GM12878 (cell line): ENCODE measurements around the gene XRRA1. TPM values are rescaled to one million over a fixed set of nuclear protein-coding genes. Genes with fewer than 3 reads are reported as not detected.

Experiments used
- ATAC-seq: fragments of 200-7000 bp; cut with Tn5 transposase; 3 replicates; pipeline ENCODE4 v1.9.1; 2020; ENCODE audit warnings: mild to moderate bottlenecking, moderate library complexity
- BruUV-seq: library from RNA; stranded (reverse); fragments of 400-500 nt; replicated peaks from 2 replicates; lab custom pipeline; 2021; lab: Mats Ljungman, UMichigan
- CTCF ChIA-PET: fragments of 300-600 bp; sonication (Branson Sonifier 250); formaldehyde crosslinking; extraction: SDS; loops from one replicate; lab custom pipeline; 2021; ENCODE audit warnings: inconsistent platforms; lab: Yijun Ruan, JAX
- POLR2A ChIA-PET: fragments of 350-600 bp; formaldehyde crosslinking; extraction: SDS; loops from one replicate; lab custom pipeline; 2021; ENCODE audit warnings: inconsistent platforms; lab: Charles Lee
- RAD21 ChIA-PET: fragments of 300-600 bp; sonication (Branson Sonifier 250); formaldehyde crosslinking; loops from one replicate; lab custom pipeline; 2023; ENCODE audit warnings: antibody characterized with exemption; ENCODE audit not compliant: unreplicated experiment; lab: Charles Lee
- SMC1A ChIA-PET: fragments of 300-600 bp; sonication (Branson Sonifier 250); formaldehyde crosslinking; loops from one replicate; lab custom pipeline; 2023; ENCODE audit not compliant: unreplicated experiment, uncharacterized antibody; lab: Charles Lee
- DNase-seq: peaks from one replicate; pipeline ENCODE4 v3.0.0-alpha.2; 2011; ENCODE audit warnings: low read depth, low spot score
- FAIRE-seq: peaks from 3 replicates; lab custom pipeline; 2011; peaks lifted over from hg19 to GRCh38; lab: Jason Lieb, UNC
- H2AFZ ChIP-seq: 2 replicates; pipeline ENCODE4 v1.6.0; 2011; ENCODE audit warnings: low read depth, low read length, control low read depth; ENCODE audit not compliant: control insufficient read depth
- H3K27ac ChIP-seq: 2 replicates; pipeline ENCODE4 v1.5.1; 2011; ENCODE audit warnings: control low read depth; ENCODE audit not compliant: control insufficient read depth, insufficient read depth
- H3K27me3 ChIP-seq, 2 experiments: replicated peaks in 1 of 2; 2 replicates each; pipeline versions ENCODE4 v1.6.0 to v1.6.1; 2011; ENCODE audit warnings: low read length in 1 of 2; ENCODE audit not compliant: control insufficient read depth in 2 of 2, insufficient read depth in 2 of 2
- H3K36me3 ChIP-seq, 2 experiments: 2 replicates each; pipeline ENCODE4 v1.5.1; 2011; ENCODE audit warnings: low read length in 1 of 2; ENCODE audit not compliant: control insufficient read depth in 2 of 2, insufficient read depth in 2 of 2
- H3K4me1 ChIP-seq: 2 replicates; pipeline ENCODE4 v1.6.1; 2011; ENCODE audit warnings: mild to moderate bottlenecking, low read length, moderate library complexity, mixed read lengths; ENCODE audit not compliant: control insufficient read depth, insufficient read depth
- H3K4me2 ChIP-seq: 2 replicates; pipeline ENCODE4 v1.6.0; 2011; ENCODE audit warnings: control low read depth; ENCODE audit not compliant: control insufficient read depth, insufficient read depth
- H3K4me3 ChIP-seq: fragments of 200-600 bp; sonication (generic); 2 replicates; pipeline ENCODE4 v1.5.1; 2016
- H3K79me2 ChIP-seq: 2 replicates; pipeline ENCODE4 v1.6.0; 2011; ENCODE audit warnings: low read length; ENCODE audit not compliant: control insufficient read depth, insufficient read depth
- H3K9ac ChIP-seq: 2 replicates; pipeline ENCODE4 v1.8.0; 2011; ENCODE audit warnings: low read length, control low read depth, mixed read lengths; ENCODE audit not compliant: control insufficient read depth, insufficient read depth
- H3K9me3 ChIP-seq: replicated peaks from 3 replicates; pipeline ENCODE4 v1.5.1; 2011; ENCODE audit warnings: mild to moderate bottlenecking, low read length; ENCODE audit not compliant: control insufficient read depth, insufficient read depth
- H4K20me1 ChIP-seq: 2 replicates; pipeline ENCODE4 v1.6.0; 2011; ENCODE audit not compliant: control insufficient read depth, insufficient read depth
- RUNX3 ChIP-seq: IDR thresholded peaks from 2 replicates; pipeline ENCODE4 v1.6.1; 2012; ENCODE audit warnings: low read length, inconsistent platforms
- WGBS: methylation state at CpG from one replicate; pipeline ENCODE4 v1.1.6; 2016; ENCODE audit warnings: low lambda C conversion rate; ENCODE audit not compliant: insufficient replicate concordance, insufficient coverage; ENCODE audit errors: missing lambda C conversion rate; 5-methylcytosine and 5-hydroxymethylcytosine counted together
- in situ Hi-C: fragments of 300-500 bp; cut with MboI; formaldehyde crosslinking; loops from 9 replicates; pipeline ENCODE4 v1.14.3; 2018; ENCODE audit warnings: mixed read lengths
- intact Hi-C: fragments of 100-400 bp; cut with micrococcal nuclease; formaldehyde crosslinking; loops from one replicate; pipeline ENCODE4 v1.14.2; 2022; ENCODE audit not compliant: unreplicated experiment
- polyA plus RNA-seq, 11 experiments: library from polyadenylated mRNA; depleted of rRNA in 4 of 11; unstranded in 6 of 11; stranded (reverse) in 5 of 11; fragments of >200 nt; fragmentation: Nextera tagmentation in 4 of 11; fragmentation: Illumina TruSeq in 1 of 11; extraction: Ambion mirVana in 4 of 11; extraction: Trizol in 1 of 11; gene quantifications; 1 replicate in 1 of 11; 2 replicates in 10 of 11; pipeline versions ENCODE4 v1.2.1 to v1.2.3, GENCODE V29; 2011 to 2016; ENCODE audit warnings: inconsistent platforms in 2 of 11, missing spikeins in 2 of 11, low read depth in 1 of 11
- total RNA-seq, 4 experiments: library from RNA; depleted of rRNA in 3 of 4; stranded (reverse); fragments of >200 nt in 3 of 4; fragmentation: Illumina TruSeq in 1 of 4; extraction: Trizol in 1 of 4; gene quantifications; 2 replicates each; pipeline versions ENCODE4 v1.2.1 to v1.2.3, GENCODE V29; 2013 to 2021
- TF ChIP-seq, protein P1 (sequence below): fragments of 450-650 bp; IDR thresholded peaks from 2 replicates; pipeline ENCODE4 v1.6.1; 2017; ENCODE audit warnings: mild to moderate bottlenecking, moderate library complexity

XRRA1 gene
- total and polyA plus RNA-seq, 10 of the 15 experiments (the other 5 are each of a cell fraction or from before 2014, with no cell fraction given): 2.5 to 8.8 (median 4.6) TPM

DNA sequence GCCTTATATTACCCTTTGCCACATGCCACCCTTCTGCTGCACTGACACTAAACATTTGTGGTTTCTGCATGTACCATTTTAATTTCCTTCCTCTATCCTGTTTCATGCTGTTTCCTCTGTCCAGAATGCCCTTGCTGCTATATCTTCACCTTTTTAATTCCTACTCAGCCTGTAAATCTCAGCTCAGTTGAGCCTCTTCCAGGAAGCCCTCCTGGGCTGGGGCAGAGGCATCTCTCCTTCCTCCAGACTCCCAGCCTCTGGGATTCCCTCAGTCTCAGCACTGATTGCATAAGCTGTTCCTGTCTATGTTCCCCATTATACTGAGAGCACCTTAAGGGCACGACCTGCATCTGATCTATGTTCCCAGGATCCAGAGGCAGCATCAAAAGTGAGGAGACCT is 101.5 kb downstream of the XRRA1 start (continued):
- TF ChIP-seq, protein P1, sequence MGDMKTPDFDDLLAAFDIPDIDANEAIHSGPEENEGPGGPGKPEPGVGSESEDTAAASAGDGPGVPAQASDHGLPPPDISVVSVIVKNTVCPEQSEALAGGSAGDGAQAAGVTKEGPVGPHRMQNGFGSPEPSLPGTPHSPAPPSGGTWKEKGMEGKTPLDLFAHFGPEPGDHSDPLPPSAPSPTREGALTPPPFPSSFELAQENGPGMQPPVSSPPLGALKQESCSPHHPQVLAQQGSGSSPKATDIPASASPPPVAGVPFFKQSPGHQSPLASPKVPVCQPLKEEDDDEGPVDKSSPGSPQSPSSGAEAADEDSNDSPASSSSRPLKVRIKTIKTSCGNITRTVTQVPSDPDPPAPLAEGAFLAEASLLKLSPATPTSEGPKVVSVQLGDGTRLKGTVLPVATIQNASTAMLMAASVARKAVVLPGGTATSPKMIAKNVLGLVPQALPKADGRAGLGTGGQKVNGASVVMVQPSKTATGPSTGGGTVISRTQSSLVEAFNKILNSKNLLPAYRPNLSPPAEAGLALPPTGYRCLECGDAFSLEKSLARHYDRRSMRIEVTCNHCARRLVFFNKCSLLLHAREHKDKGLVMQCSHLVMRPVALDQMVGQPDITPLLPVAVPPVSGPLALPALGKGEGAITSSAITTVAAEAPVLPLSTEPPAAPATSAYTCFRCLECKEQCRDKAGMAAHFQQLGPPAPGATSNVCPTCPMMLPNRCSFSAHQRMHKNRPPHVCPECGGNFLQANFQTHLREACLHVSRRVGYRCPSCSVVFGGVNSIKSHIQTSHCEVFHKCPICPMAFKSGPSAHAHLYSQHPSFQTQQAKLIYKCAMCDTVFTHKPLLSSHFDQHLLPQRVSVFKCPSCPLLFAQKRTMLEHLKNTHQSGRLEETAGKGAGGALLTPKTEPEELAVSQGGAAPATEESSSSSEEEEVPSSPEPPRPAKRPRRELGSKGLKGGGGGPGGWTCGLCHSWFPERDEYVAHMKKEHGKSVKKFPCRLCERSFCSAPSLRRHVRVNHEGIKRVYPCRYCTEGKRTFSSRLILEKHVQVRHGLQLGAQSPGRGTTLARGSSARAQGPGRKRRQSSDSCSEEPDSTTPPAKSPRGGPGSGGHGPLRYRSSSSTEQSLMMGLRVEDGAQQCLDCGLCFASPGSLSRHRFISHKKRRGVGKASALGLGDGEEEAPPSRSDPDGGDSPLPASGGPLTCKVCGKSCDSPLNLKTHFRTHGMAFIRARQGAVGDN: no peak
- TF ChIP-seq, all 136 proteins: peak for 0

DNA sequence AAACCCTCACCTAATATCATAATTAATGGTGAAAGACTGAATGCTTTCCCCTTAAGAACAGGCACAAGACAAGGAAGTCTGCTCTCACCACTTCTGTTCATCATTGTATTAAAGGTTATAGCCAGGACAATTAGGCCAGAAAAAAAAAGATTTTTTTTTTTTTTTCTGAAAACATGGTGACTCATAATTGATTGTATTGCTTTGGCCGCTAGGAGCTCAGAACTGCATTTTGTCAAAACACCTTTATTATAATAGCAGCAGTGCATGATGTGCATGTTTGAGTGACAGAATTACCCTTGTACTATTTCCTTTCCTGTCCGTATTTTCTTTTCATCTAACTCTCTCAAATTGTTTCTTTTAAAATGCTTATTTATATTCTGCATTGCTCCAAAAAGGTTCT is 102.1 kb downstream of the XRRA1 start:
- Histone ChIP-seq H3K4me1 (no peaks in the 10 kb centered on the region), H4K20me1 (no peaks in the 10 kb centered on the region), H3K9me3 (no peaks in the 10 kb centered on the region), H3K79me2 (no peaks in the 10 kb centered on the region), H3K27me3 (no peaks in the 10 kb centered on the region), H3K4me2 (no peak overlapping the region), H3K4me3 (no peak overlapping the region), H2AFZ (no peak overlapping the region), H3K36me3 (peaks cover 3 to 18% of the 10 kb centered on the region in 2 experiments; a peak in 3 of 4 replicates), H3K9ac (no peak overlapping the region), H3K27ac (no peak overlapping the region)
- no peak for ATAC-seq
- 91% methylated on average over 2 of the region's 2 CpGs for WGBS
- TSS peak; percentile 25 for BruUV-seq
- CTCF ChIA-PET: no interaction called here
- DNase-seq: no peak
- FAIRE-seq: no peak
- TF ChIP-seq RUNX3: no peak
- RAD21 ChIA-PET: no interaction called here
- POLR2A ChIA-PET: no interaction called here
- in situ Hi-C loops: no loop called here
- SMC1A ChIA-PET: interaction anchor here (0.6 kb wide), 1 partner anchor 55 kb away, joined by 3 read pairs; no protein-coding TSS in a partner anchor
- intact Hi-C loops: no loop called here
